GM21390 (cell line): ENCODE data around the gene NAV2.
A peak's percentile ranks its signal among the peaks of the same experiment; 100 is the strongest.

Experiments used
- ATAC-seq: cut with Tn5 transposase; IDR thresholded peaks from one replicate; pipeline ENCODE4 v1.9.1; 2021; ENCODE audit not compliant: unreplicated experiment

Gene NAV2

GRCh38 chr11:19963697-19964387 is 251.2 kb downstream of the NAV2 start:
- ATAC-seq, result no peak

GRCh38 chr11:19966441-19966840 is 253.8 kb downstream of the NAV2 start:
- ATAC-seq, result no peak

GRCh38 chr11:19966927-19967326 is 254.3 kb downstream of the NAV2 start:
- ATAC-seq, result no peak

GRCh38 chr11:19967787-19968186 is 255.2 kb downstream of the NAV2 start:
- no peak for ATAC-seq

- ATAC-seq, result no peak
Observed at GRCh38 chr11:19968860-19969259, 256.2 kb downstream of the NAV2 start.

- ATAC-seq, result no peak
Observed at GRCh38 chr11:19970944-19971343, 258.3 kb downstream of the NAV2 start.

- no peak for ATAC-seq
Observed at GRCh38 chr11:19972091-19972490, 259.5 kb downstream of the NAV2 start.

- ATAC-seq, result no peak
Observed at GRCh38 chr11:19972651-19973050, 260.0 kb downstream of the NAV2 start.

GRCh38 chr11:19973136-19973635 is 260.5 kb downstream of the NAV2 start:
- ATAC-seq, result no peak

- no peak for ATAC-seq
Observed at GRCh38 chr11:19974886-19975285, 262.2 kb downstream of the NAV2 start.

GRCh38 chr11:19975414-19975990 is 262.9 kb downstream of the NAV2 start:
- ATAC-seq, result no peak

- ATAC-seq, result no peak
Observed at GRCh38 chr11:19976281-19976941, 263.8 kb downstream of the NAV2 start.

GRCh38 chr11:19977941-19978340 is 265.3 kb downstream of the NAV2 start:
- no peak for ATAC-seq

GRCh38 chr11:19978668-19979518 is 266.3 kb downstream of the NAV2 start:
- peak; percentile 72 for ATAC-seq

- peak; percentile 80 for ATAC-seq
Observed at GRCh38 chr11:19979519-19979845, 266.8 kb downstream of the NAV2 start.

GRCh38 chr11:19980388-19980787 is 267.8 kb downstream of the NAV2 start:
- ATAC-seq, result no peak

- no peak for ATAC-seq
Observed at GRCh38 chr11:19980957-19981669, 268.5 kb downstream of the NAV2 start.

GRCh38 chr11:19982774-19983495 is 270.3 kb downstream of the NAV2 start:
- ATAC-seq, result no peak

GRCh38 chr11:19984048-19984742 is 271.6 kb downstream of the NAV2 start:
- ATAC-seq, result no peak
